Measurements from ENCODE around the gene KIF13A.

The KIF13A gene

GRCh38 chr6:17941318-17941717 is 46.1 kb downstream of the KIF13A start:
- no peak overlapping the region for H3K4me3 ChIP-seq (ENCODE audit: low read depth, low read length)
- DNase-seq, result no peak
- H3K9me3 ChIP-seq, result no peaks in the 10 kb centered on the region
- no peaks in the 10 kb centered on the region for H3K36me3 ChIP-seq
- H3K4me1 ChIP-seq, result no peaks in the 10 kb centered on the region
- no peak for TF ChIP-seq CTCF (IDR thresholded peaks at IDR 0.05; ENCODE audit: low read depth, low read length)
- no peaks in the 10 kb centered on the region for H3K27me3 ChIP-seq

GRCh38 chr6:17940151-17940792 is 47.2 kb downstream of the KIF13A start:
- no peaks in the 10 kb centered on the region for H3K27me3 ChIP-seq
- H3K4me3 ChIP-seq (ENCODE audit: low read depth, low read length), result no peak overlapping the region
- H3K36me3 ChIP-seq, result no peaks in the 10 kb centered on the region
- no peak for TF ChIP-seq CTCF (IDR thresholded peaks at IDR 0.05; ENCODE audit: low read depth, low read length)
- H3K9me3 ChIP-seq, result no peaks in the 10 kb centered on the region
- no peak for DNase-seq
- H3K4me1 ChIP-seq, result no peaks in the 10 kb centered on the region

- no peak for TF ChIP-seq CTCF (IDR thresholded peaks at IDR 0.05; ENCODE audit: low read depth, low read length)
- no peak for DNase-seq
- H3K4me1 ChIP-seq, result no peaks in the 10 kb centered on the region
- H3K36me3 ChIP-seq, result no peaks in the 10 kb centered on the region
- no peaks in the 10 kb centered on the region for H3K9me3 ChIP-seq
- no peaks in the 10 kb centered on the region for H3K27me3 ChIP-seq
- no peak overlapping the region for H3K4me3 ChIP-seq (ENCODE audit: low read depth, low read length)
These were observed 48.5 kb downstream of the KIF13A start for GRCh38 chr6:17938901-17939300.

- Histone ChIP-seq H3K4me1 (no peaks in the 10 kb centered on the region), H3K27me3 (no peaks in the 10 kb centered on the region), H3K9me3 (no peaks in the 10 kb centered on the region), H3K4me3 (ENCODE audit: low read depth, low read length) (no peak overlapping the region), H3K36me3 (no peaks in the 10 kb centered on the region)
- DNase-seq, result no peak
- no peak for TF ChIP-seq CTCF (IDR thresholded peaks at IDR 0.05; ENCODE audit: low read depth, low read length)
These were observed 52.0 kb downstream of the KIF13A start for GRCh38 chr6:17935188-17936149.

- Histone ChIP-seq H3K4me1 (no peaks in the 10 kb centered on the region), H3K4me3 (ENCODE audit: low read depth, low read length) (no peak overlapping the region), H3K36me3 (no peaks in the 10 kb centered on the region), H3K9me3 (no peaks in the 10 kb centered on the region), H3K27me3 (no peaks in the 10 kb centered on the region)
- TF ChIP-seq CTCF (IDR thresholded peaks at IDR 0.05; ENCODE audit: low read depth, low read length), result no peak
- DNase-seq, result no peak
These were observed 53.7 kb downstream of the KIF13A start for GRCh38 chr6:17933716-17934115.
